ENCODE data around the gene IDUA.
"Not testable (repeated sequence)": the region's sequence is repeated elsewhere in the genome, so short reads cannot be mapped to it uniquely, and the experiment has no call there.

DNA sequence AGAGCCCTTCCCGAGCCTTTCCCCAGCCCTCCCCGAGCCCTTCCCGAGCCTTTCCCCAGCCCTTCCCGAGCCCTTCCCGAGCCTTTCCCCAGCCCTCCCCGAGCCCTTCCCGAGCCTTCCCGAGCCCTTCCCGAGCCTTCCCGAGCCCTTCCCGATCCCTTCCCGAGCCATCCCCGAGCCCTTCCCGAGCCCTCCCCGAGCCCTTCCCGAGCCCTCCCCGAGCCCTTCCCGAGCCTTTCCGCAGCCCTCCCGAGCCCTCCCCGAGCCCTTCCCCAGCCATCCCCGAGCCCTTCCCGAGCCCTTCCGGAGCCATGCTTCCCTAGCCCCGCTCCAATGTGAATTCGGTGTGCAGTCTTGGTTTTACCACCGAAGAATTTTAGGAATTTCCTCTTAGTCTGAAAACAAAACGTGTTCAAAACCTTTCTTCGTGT lies 59.8 kb downstream of the IDUA start:
- TF ChIP-seq, protein P1, sequence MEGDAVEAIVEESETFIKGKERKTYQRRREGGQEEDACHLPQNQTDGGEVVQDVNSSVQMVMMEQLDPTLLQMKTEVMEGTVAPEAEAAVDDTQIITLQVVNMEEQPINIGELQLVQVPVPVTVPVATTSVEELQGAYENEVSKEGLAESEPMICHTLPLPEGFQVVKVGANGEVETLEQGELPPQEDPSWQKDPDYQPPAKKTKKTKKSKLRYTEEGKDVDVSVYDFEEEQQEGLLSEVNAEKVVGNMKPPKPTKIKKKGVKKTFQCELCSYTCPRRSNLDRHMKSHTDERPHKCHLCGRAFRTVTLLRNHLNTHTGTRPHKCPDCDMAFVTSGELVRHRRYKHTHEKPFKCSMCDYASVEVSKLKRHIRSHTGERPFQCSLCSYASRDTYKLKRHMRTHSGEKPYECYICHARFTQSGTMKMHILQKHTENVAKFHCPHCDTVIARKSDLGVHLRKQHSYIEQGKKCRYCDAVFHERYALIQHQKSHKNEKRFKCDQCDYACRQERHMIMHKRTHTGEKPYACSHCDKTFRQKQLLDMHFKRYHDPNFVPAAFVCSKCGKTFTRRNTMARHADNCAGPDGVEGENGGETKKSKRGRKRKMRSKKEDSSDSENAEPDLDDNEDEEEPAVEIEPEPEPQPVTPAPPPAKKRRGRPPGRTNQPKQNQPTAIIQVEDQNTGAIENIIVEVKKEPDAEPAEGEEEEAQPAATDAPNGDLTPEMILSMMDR (IDR thresholded peaks at IDR 0.05; ENCODE audit: low read depth, low read length): not testable (repeated sequence)
- not testable (repeated sequence) for TF ChIP-seq EZH2phosphoT487 (IDR thresholded peaks at IDR 0.05; ENCODE audit: low read depth)

Measured in OCI-LY3 (cell line).